Kidney capillary endothelial cell (primary cell): Measurements from ENCODE around the gene PPP1R14C.

Source experiments
- DNase-seq: peaks from one replicate; pipeline ENCODE4 v3.0.0-alpha.2; 2018; ENCODE audit warnings: low spot score

The PPP1R14C gene

GRCh38 chr6:150249261-150249660 lies 106.4 kb downstream of the PPP1R14C start:
- no peak for DNase-seq

GRCh38 chr6:150250826-150251225 lies 108.0 kb downstream of the PPP1R14C start:
- no peak for DNase-seq

- no peak for DNase-seq
Measured at GRCh38 chr6:150251566-150252186, 108.8 kb downstream of the PPP1R14C start.

GRCh38 chr6:150252714-150253444 lies 110.0 kb downstream of the PPP1R14C start:
- no peak for DNase-seq

- DNase-seq: no peak
Measured at GRCh38 chr6:150253489-150253888, 110.6 kb downstream of the PPP1R14C start.

DNA sequence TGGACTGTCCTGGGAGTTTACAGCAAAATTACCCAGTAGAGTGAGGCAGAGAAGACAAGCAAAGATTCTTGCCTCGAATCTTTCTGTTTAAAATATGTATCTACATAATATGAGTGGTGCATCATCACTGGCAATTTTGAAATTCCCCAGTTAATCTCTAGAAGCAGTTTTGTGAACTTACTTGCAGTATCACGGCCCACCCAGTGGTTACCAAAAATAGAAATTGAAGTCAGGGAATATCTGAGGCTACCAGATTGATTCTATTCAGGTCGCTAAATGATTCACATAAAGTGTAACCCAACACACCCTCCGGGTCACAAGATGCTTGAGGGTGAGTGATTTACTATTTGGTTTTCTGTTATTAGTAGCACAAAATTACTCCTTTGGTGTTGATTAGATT lies 111.9 kb downstream of the PPP1R14C start:
- DNase-seq: no peak

GRCh38 chr6:150255840-150256239 lies 113.0 kb downstream of the PPP1R14C start:
- no peak for DNase-seq

DNA sequence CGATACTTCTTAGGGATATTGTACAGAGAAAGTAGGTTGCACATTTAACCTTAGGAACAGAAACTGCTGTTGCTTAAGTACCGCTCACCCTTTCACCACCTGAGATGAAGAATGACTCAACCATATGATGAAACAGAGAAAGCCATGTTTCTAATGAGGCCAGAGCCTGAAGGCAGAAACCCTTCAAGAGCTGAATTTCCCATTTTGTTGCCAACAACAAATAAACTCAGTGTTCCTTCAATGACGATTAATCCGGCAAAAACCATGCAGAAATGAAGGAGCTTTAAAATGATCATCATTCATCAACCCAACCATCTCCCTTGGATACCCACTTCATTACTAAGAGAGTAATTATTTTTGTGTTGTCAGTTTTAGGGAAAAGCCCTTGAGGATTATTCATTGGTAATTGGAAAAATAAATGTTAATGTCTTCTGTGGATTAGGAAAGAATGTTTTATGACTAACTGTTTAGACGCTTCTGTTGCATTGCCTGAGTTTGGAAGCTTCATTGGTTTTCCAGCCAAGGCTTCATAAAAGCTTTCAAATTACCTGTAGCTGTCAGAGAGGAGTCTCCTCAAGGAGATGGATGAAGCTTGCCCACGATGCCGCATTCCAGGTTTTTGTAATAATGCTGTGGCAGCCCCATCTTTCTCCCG lies 113.9 kb downstream of the PPP1R14C start:
- no peak for DNase-seq

DNA sequence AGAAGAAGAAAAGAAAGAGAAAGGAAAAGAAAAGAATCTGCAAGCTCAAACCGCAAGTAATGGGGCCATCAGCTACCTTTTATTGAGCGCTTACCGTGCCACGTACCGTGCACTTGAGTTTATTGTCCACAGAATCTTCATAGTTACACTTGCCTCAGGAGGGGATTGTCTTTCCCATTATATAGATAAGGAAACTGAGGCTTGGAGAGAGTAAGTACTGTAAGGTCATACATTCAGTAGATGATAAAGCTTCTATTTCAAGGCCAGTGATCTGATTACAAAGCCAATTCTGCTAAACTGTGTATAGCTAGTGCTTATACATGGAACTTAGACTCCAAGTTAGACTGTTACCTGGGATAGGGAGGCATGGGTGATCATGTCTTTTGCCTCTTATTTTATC lies 115.5 kb downstream of the PPP1R14C start:
- DNase-seq: no peak

- DNase-seq: no peak
Measured at GRCh38 chr6:150260931-150261330, 118.1 kb downstream of the PPP1R14C start.

DNA sequence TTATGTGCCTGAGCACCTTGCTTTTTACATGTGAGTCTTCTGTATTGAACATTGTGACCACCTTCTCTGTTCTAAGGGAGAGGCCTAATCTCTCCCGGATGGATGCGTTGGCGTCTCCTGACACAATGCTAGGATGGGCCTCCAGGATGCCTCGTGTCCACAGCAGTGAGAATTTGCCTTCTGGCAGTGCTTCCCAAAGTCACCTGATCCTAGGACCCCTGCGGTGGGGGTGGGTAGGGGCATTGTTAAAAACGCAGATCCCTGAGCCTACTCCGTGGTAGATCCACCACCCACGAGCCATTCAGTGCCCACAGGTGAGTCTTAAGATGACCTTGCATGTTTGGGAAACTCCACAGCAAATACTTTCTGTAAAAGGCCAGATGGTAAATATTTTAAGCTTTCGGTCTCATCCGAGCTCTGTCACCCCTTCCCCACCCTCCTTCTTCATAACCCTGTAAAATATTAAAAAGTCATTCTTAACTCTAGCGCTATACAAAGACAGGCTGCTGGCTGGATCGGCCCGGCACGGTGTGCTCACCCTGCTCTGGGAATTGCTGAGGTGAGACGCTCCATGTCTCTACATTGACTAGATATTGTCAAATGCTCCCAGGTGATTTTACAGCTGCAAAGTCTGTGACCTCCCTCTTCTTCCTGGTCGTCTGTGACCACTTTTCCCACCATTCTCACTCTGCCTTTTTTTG lies 119.3 kb downstream of the PPP1R14C start:
- no peak for DNase-seq

- peak; percentile 11 for DNase-seq
Measured at GRCh38 chr6:150263765-150264404, 121.0 kb downstream of the PPP1R14C start.

DNA sequence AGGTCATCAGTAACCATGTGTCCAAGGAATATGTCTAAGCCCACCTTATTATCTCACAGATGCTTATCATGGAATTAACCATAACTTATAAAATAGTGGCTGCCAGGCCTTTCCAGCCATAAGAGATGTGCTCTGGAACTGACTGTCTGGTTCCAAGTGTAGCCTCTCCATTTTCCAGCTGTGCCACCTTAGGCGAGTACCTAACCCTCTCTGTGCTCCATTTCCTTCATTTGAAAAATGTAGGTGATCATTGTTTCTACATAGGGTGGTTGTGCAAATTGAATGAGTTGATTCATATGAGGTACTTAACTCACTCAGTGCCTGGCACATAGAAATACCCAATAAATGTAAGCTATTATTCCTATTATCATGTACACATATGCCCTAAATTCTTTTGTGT lies 123.5 kb downstream of the PPP1R14C start:
- no peak for DNase-seq

DNA sequence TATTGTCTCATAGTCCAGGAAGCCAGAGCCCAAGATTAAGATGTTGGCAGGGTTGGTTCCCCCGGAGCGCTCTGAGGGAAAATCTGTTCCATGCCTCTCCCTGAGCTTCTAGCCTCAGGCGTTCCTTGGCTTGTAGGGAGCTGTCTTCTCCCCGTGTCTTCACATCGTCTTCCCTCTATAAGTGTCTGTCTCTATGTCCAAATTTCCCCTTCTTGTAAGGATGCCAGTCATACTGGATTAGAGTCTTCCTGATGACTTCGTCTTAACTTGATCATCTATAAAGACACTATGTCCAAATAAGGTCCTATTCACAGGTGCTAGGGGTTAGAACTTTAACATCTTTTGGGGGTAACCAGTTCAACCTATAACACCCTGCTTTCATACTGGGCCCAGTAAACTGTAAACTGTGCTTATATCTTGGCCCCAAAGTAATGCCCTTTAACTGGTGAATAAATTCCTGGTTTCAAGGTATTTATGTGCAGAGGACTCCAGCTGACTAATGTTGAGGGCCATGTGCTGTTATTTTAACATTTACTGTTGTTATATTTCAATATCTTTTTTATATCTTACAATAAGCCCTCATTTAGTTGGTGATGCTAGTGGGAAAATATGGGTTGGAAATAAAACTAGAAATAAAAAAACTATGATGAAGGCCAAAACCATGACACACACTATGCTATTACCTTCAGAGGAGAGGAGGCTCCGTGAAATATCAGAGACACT lies 124.3 kb downstream of the PPP1R14C start:
- no peak for DNase-seq

DNA sequence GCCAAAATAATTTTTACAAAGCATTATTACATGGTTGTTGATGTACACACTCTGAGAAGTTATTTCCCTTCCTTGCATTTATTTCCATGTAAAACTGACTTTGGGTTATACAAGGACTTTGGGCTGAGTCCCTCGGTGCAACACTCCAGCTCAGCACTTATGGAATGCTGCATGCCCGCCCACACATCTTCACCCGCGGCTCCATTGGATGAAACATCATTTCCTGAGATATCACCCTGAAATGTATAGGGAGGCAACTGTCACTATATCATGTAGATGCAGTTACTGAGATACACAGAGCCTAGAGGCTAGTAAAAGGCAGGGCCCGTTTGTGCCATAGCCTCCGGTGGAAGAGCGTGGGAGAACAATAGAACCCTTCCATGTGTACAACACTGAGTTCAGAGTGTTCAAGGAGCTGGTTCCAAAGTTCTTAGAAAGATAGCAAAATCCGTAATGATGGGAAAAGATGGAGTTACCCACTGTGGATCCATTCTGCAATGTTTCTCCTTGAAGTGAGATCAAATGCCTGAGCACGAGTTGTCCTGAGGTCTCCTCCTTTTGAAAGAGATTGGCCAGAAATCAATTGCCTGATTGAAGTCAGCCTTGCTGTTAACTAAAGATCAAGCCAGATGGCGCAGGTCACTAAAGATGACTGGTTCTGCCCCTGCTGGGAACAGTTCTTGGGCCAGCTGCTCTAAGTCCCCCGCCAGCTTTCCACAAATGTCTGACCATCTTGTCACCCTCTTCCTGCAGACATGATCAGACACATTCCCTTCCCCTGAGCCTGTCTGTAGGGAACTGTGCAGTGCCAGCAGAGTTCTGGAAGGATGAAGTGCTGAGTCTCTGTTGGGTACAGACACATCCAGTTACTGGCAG lies 125.1 kb downstream of the PPP1R14C start:
- no peak for DNase-seq

- DNase-seq: no peak
Measured at GRCh38 chr6:150269130-150269856, 126.4 kb downstream of the PPP1R14C start.

DNA sequence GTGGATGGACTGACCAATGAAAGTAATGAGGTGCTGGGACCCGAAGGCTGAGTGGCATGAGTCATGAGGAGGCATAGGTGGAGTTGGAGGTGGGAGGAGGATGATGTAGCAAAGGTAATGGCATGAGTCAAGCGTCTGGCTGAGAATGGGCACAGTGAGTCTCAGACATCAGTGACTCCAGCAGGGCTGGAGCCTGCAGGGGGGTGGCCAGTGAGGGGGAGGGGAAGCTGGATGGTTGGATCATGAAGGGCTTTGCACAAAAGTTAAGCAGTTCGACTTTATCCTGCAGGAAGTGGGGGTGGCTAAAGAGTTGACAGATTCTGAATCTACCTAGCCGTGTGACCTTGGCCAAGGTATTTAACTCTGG lies 127.0 kb downstream of the PPP1R14C start:
- no peak for DNase-seq

GRCh38 chr6:150270330-150271052 lies 127.6 kb downstream of the PPP1R14C start:
- DNase-seq: no peak

GRCh38 chr6:150271172-150271500 lies 128.3 kb downstream of the PPP1R14C start:
- no peak for DNase-seq
